ENCODE data around the gene HGS.

The HGS gene

DNA sequence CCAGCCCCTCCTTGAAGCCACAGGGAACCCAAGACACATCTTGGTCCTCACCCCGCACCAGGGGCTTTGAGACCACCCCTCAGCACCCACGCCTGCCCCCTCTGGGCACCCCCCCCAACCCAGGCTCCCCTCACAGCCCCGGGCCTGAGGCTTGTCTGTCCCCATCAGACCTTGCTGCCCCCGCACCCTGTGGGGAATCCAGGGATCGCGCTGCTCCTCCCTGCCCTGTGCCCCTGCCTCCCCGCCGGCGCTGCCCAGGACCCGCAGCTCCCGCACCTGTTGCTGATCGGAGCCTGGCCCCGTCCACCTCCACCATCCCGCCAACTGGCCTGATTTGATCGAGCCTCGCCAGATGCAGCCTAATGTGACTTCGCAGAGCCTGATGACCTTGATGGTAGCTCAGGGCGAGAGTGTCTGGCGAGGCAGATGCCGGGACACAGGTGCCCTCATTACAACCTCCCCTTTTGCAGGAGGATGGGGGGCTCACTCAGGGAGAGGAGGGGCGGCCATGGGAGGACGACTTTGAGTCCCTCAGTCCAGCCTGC is 57.3 kb downstream of the HGS start:
- DNase-seq (ENCODE audit: low read depth in 3 of 3), result no peak

GRCh38 chr17:81741594-81742452 is 58.0 kb downstream of the HGS start:
- no peak for DNase-seq (ENCODE audit: low read depth in 3 of 3)
